HepG2 (cell line): ENCODE data around the gene SPATA25. TPM values are rescaled to one million over a fixed set of nuclear protein-coding genes. Genes with fewer than 3 reads are reported as not detected.

Experiments used
- CCAR2 ChIP-seq: fragments of 200-400 bp; formaldehyde crosslinking; optimal IDR thresholded peaks from 2 replicates; pipeline ENCODE3; 2018; ENCODE audit warnings: low read depth, mild to moderate bottlenecking, low read length, moderate library complexity
- DR1 ChIP-seq: sonication (generic); formaldehyde crosslinking; IDR thresholded peaks from 2 replicates; pipeline ENCODE4 v1.8.0; 2021; ENCODE audit warnings: mild to moderate bottlenecking, missing genetic modification reagents, inconsistent platforms
- DZIP1 ChIP-seq: sonication (generic); formaldehyde crosslinking; IDR thresholded peaks from 2 replicates; pipeline ENCODE4 v1.5.0; 2020; ENCODE audit warnings: mild to moderate bottlenecking, missing genetic modification reagents
- FOXM1 ChIP-seq: sonication (generic); formaldehyde crosslinking; IDR thresholded peaks from 2 replicates; pipeline ENCODE4 v1.5.0; 2020; ENCODE audit warnings: missing genetic modification reagents
- HCFC1 ChIP-seq: fragments of 150-350 bp; IDR thresholded peaks from 2 replicates; pipeline ENCODE4 v1.6.1; 2014; ENCODE audit warnings: low read depth, low read length
- IRX3 ChIP-seq: sonication (generic); formaldehyde crosslinking; IDR thresholded peaks from 2 replicates; pipeline ENCODE4 v1.8.1; 2023; ENCODE audit warnings: mild to moderate bottlenecking, low read depth, missing genetic modification reagents, borderline replicate concordance
- NCOA1 ChIP-seq: sonication (generic); formaldehyde crosslinking; IDR thresholded peaks from 2 replicates; pipeline ENCODE4 v1.9.0; 2021; ENCODE audit warnings: missing genetic modification reagents
- RFXAP ChIP-seq: sonication (generic); formaldehyde crosslinking; IDR thresholded peaks from 2 replicates; pipeline ENCODE4 v1.4.0; 2020; ENCODE audit warnings: missing genetic modification reagents, borderline replicate concordance
- THAP8 ChIP-seq: sonication (generic); formaldehyde crosslinking; IDR thresholded peaks from 2 replicates; pipeline ENCODE4 v1.5.1; 2020; ENCODE audit warnings: missing genetic modification reagents, mild to moderate bottlenecking, borderline replicate concordance
- YEATS4 ChIP-seq: sonication (generic); formaldehyde crosslinking; IDR thresholded peaks from 2 replicates; pipeline ENCODE4 v1.4.0; 2020; ENCODE audit warnings: missing genetic modification reagents, borderline replicate concordance
- ZBTB8A ChIP-seq: sonication (generic); formaldehyde crosslinking; IDR thresholded peaks from 2 replicates; pipeline ENCODE4 v1.4.0; 2020; ENCODE audit warnings: mild to moderate bottlenecking, low read depth, missing genetic modification reagents, borderline replicate concordance
- ZKSCAN8 ChIP-seq: IDR thresholded peaks from 2 replicates; pipeline ENCODE4 v1.6.1; 2016; ENCODE audit warnings: borderline replicate concordance, missing genetic modification reagents, missing compliant biosample characterization
- ZNF407 ChIP-seq: sonication (generic); formaldehyde crosslinking; IDR thresholded peaks from one replicate; pipeline ENCODE4 v1.5.1; 2020; ENCODE audit warnings: mild to moderate bottlenecking, missing genetic modification reagents; ENCODE audit errors: not compliant biosample characterization
- ZNF431 ChIP-seq: sonication (generic); formaldehyde crosslinking; IDR thresholded peaks from 2 replicates; pipeline ENCODE4 v1.9.0; 2022; ENCODE audit warnings: missing genetic modification reagents, low read depth, mild to moderate bottlenecking, borderline replicate concordance
- ZNF713 ChIP-seq: sonication (generic); formaldehyde crosslinking; IDR thresholded peaks from 2 replicates; pipeline ENCODE4 v1.4.0; 2020; ENCODE audit warnings: mild to moderate bottlenecking, missing genetic modification reagents
- polyA plus RNA-seq, 8 experiments: library from polyadenylated mRNA; depleted of rRNA in 3 of 8; stranded (reverse) in 7 of 8; unstranded in 1 of 8; fragments of >200 nt; fragmentation: Illumina TruSeq in 4 of 8; extraction: Trizol in 4 of 8; gene quantifications; 2 replicates each; pipeline versions ENCODE4 v1.2.1 to v1.2.3, GENCODE V29; 2011 to 2016; ENCODE audit warnings: low read depth in 4 of 8, missing spikeins in 1 of 8, mixed read lengths in 1 of 8; ENCODE audit not compliant: insufficient read depth in 1 of 8
- total RNA-seq, 5 experiments: library from RNA; depleted of rRNA; stranded (reverse); fragments of >200 nt; fragmentation: Illumina TruSeq; extraction: Trizol; gene quantifications; 2 replicates each; pipeline ENCODE4 v1.2.3, GENCODE V29; 2016; ENCODE audit warnings: low read depth in 1 of 5
- TF ChIP-seq, protein P1 (sequence below): sonication (generic); formaldehyde crosslinking; IDR thresholded peaks from 2 replicates; pipeline ENCODE4 v1.5.1; 2020; ENCODE audit warnings: mild to moderate bottlenecking, missing genetic modification reagents, moderate library complexity

Gene SPATA25
- total and polyA plus RNA-seq, 2 of the 13 experiments (the other 11 are each of a cell fraction or from before 2014, with no cell fraction given): 4.8 to 7.6 TPM

DNA sequence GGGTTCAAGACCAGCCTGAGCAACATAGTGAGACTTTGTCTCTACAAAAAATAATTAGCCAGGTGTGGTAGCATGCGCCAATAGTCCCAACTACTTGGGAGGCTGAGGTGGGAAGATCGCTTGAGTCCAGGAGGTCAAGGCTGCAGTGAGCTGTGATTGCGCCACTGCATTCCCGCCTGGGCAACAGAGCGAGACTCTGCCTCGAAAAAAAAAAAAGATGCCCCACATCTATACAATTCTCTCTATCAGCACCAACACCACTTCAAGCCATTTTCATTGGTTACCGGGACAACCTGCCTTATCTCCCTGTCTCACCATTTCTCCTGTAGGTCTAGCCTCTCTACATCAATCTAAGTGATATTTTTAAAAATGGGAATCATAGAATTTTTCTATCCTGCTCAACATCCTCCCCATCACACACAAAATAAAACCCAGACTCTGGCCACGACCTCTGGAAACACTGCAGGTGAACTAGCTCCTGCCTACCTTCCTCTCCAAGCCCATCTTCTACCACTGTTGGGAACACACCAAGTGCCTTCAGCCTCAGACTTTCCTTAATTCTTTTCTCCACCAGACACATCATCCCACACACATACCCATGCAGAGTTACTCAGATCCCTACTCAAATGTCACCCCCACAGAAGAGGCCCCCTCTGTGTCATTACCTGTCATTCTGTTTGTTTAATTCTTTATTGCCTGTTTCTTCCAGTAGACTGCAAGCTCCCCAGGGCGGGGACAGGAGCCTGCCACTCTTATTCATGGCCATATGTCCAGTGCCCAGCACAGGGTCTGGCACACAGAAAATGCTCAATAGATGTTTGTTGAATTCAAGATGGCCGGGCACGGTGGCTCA is 34.1 kb upstream of the SPATA25 start (continued):
- TF ChIP-seq THAP8 (CRISPR knock-in tag) (no peak), NCOA1 (no peak), ZKSCAN8 (CRISPR knock-in tag) (no peak), IRX3 (CRISPR knock-in tag) (no peak), ZNF713 (CRISPR knock-in tag) (no peak), DZIP1 (CRISPR knock-in tag) (no peak), YEATS4 (CRISPR knock-in tag) (no peak), RFXAP (no peak), HCFC1 (no peak), ZNF431 (CRISPR knock-in tag) (no peak), DR1 (CRISPR knock-in tag) (no peak), ZBTB8A (CRISPR knock-in tag) (no peak), FOXM1 (CRISPR knock-in tag) (no peak), CCAR2 (no peak), ZNF407 (no peak)
- TF ChIP-seq, protein P1, sequence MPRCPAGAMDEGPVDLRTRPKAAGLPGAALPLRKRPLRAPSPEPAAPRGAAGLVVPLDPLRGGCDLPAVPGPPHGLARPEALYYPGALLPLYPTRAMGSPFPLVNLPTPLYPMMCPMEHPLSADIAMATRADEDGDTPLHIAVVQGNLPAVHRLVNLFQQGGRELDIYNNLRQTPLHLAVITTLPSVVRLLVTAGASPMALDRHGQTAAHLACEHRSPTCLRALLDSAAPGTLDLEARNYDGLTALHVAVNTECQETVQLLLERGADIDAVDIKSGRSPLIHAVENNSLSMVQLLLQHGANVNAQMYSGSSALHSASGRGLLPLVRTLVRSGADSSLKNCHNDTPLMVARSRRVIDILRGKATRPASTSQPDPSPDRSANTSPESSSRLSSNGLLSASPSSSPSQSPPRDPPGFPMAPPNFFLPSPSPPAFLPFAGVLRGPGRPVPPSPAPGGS (CRISPR knock-in tag): no peak
